Muscle of leg (tissue), 11 donors: ENCODE results near the gene CD9. TPM values are rescaled to one million over a fixed set of nuclear protein-coding genes. Genes with fewer than 3 reads are reported as not detected.

Source experiments
- DNase-seq: peaks from one replicate; pipeline ENCODE4 v3.0.0; 2013
- H3K27ac ChIP-seq: one replicate; pipeline ENCODE4 v1.5.1; 2013; ENCODE audit warnings: mild to moderate bottlenecking, low read length, control low read depth
- H3K27me3 ChIP-seq: one replicate; pipeline ENCODE4 v1.6.1; 2013; ENCODE audit warnings: low read length; ENCODE audit not compliant: control insufficient read depth, insufficient read depth
- H3K36me3 ChIP-seq: one replicate; pipeline ENCODE4 v1.6.1; 2013; ENCODE audit warnings: low read length; ENCODE audit not compliant: control insufficient read depth, insufficient read depth
- H3K4me1 ChIP-seq: one replicate; pipeline ENCODE4 v1.6.1; 2013; ENCODE audit warnings: low read length; ENCODE audit not compliant: control insufficient read depth, insufficient read depth
- H3K4me3 ChIP-seq: one replicate; pipeline ENCODE4 v1.5.1; 2013; ENCODE audit warnings: low read length, control low read depth
- H3K9me3 ChIP-seq: replicated peaks from 2 replicates; pipeline ENCODE4 v1.6.1; 2013; ENCODE audit warnings: low read depth, low read length; ENCODE audit not compliant: control insufficient read depth
- WGBS: methylation state at CpG from one replicate; pipeline ENCODE4 v1.1.5; 2013; ENCODE audit warnings: missing lambda C conversion rate; ENCODE audit not compliant: insufficient coverage; 5-methylcytosine and 5-hydroxymethylcytosine counted together
- polyA plus RNA-seq, 8 donors: library from polyadenylated mRNA; unstranded; fragments of 120-200 nt; gene quantifications; one replicate each; pipeline versions ENCODE4 v1.2.1 to v1.2.3, GENCODE V29; 2013; ENCODE audit warnings: inconsistent platforms in 1 of 8, low replicate concordance in 1 of 8; ENCODE audit not compliant: insufficient read length in 8 of 8, insufficient read depth in 1 of 8
- total RNA-seq: library from RNA; stranded (reverse); fragments of 120-200 nt; gene quantifications from one replicate; pipeline ENCODE4 v1.2.4, GENCODE V29; 2013

Gene CD9
- total and polyA plus RNA-seq, 9 donors = 39.5 to 94.5 (median 60.7) TPM

GRCh38 chr12:6273541-6274230 lies 73.5 kb downstream of the CD9 start:
- peak; percentile 68 for DNase-seq
- no peaks in the 10 kb centered on the region for H3K9me3 ChIP-seq
- WGBS = 46% methylated on average over 2 of the region's 9 CpGs
- H3K36me3 ChIP-seq = no peaks in the 10 kb centered on the region
- H3K27ac ChIP-seq = peak overlapping the region; percentile 62
- H3K4me1 ChIP-seq = peaks cover 24% of the 10 kb centered on the region
- peaks cover 13% of the 10 kb centered on the region for H3K27me3 ChIP-seq
- H3K4me3 ChIP-seq = no peak overlapping the region

- Histone ChIP-seq H3K9me3 (no peaks in the 10 kb centered on the region), H3K4me3 (no peak overlapping the region), H3K27me3 (peaks cover 21% of the 10 kb centered on the region), H3K4me1 (peaks cover 31% of the 10 kb centered on the region), H3K27ac (peak overlapping the region; percentile 62), H3K36me3 (no peaks in the 10 kb centered on the region)
- no peak for DNase-seq
- WGBS = 59% methylated on average over 12 of the region's 12 CpGs
Measured at GRCh38 chr12:6274231-6275221, 74.3 kb downstream of the CD9 start.

GRCh38 chr12:6275928-6276887 lies 76.0 kb downstream of the CD9 start:
- DNase-seq = no peak
- H3K27ac ChIP-seq = no peak overlapping the region

GRCh38 chr12:6276956-6277620 lies 76.9 kb downstream of the CD9 start:
- Histone ChIP-seq H3K9me3 (no peaks in the 10 kb centered on the region), H3K27me3 (peaks cover 33% of the 10 kb centered on the region), H3K27ac (no peak overlapping the region), H3K36me3 (no peaks in the 10 kb centered on the region), H3K4me3 (no peak overlapping the region), H3K4me1 (peaks cover 31% of the 10 kb centered on the region)
- 100% methylated on average over 2 of the region's 7 CpGs for WGBS
- no peak for DNase-seq

More at GRCh38 chr12:6275928-6276887, 76.0 kb downstream of the CD9 start:
- 65% methylated on average over 8 of the region's 16 CpGs for WGBS
- Histone ChIP-seq H3K4me3 (no peak overlapping the region), H3K27me3 (peaks cover 33% of the 10 kb centered on the region), H3K9me3 (no peaks in the 10 kb centered on the region), H3K36me3 (no peaks in the 10 kb centered on the region), H3K4me1 (peaks cover 31% of the 10 kb centered on the region)

- Histone ChIP-seq H3K27me3 (peaks cover 33% of the 10 kb centered on the region), H3K9me3 (no peaks in the 10 kb centered on the region), H3K4me3 (peak overlapping the region; percentile 35), H3K36me3 (no peaks in the 10 kb centered on the region), H3K27ac (no peak overlapping the region), H3K4me1 (peaks cover 26% of the 10 kb centered on the region)
- DNase-seq = peak; percentile 44
- WGBS = 36% methylated on average over 15 of the region's 15 CpGs
Measured at GRCh38 chr12:6277982-6278438, 77.8 kb downstream of the CD9 start.

GRCh38 chr12:6278439-6279255 lies 78.4 kb downstream of the CD9 start:
- WGBS = 10% methylated on average over 88 of the region's 88 CpGs
- peak overlapping the region; percentile 35 for H3K4me3 ChIP-seq
- H3K9me3 ChIP-seq = no peaks in the 10 kb centered on the region
- peaks cover 20% of the 10 kb centered on the region for H3K4me1 ChIP-seq
- peak; percentile 88 for DNase-seq
- H3K27ac ChIP-seq = no peak overlapping the region
- H3K27me3 ChIP-seq = peaks cover 28% of the 10 kb centered on the region
- H3K36me3 ChIP-seq = no peaks in the 10 kb centered on the region

GRCh38 chr12:6279256-6279628 lies 79.0 kb downstream of the CD9 start:
- peaks cover 16% of the 10 kb centered on the region for H3K4me1 ChIP-seq
- no peaks in the 10 kb centered on the region for H3K9me3 ChIP-seq
- WGBS = 93% methylated on average over 9 of the region's 12 CpGs
- H3K27me3 ChIP-seq = peaks cover 28% of the 10 kb centered on the region
- DNase-seq = no peak
- no peak overlapping the region for H3K4me3 ChIP-seq
- no peaks in the 10 kb centered on the region for H3K36me3 ChIP-seq
- H3K27ac ChIP-seq = no peak overlapping the region

GRCh38 chr12:6279631-6280030 lies 79.4 kb downstream of the CD9 start:
- WGBS = 92% methylated on average over 4 of the region's 8 CpGs
- H3K4me1 ChIP-seq = peaks cover 14% of the 10 kb centered on the region
- no peak overlapping the region for H3K4me3 ChIP-seq
- peaks cover 28% of the 10 kb centered on the region for H3K27me3 ChIP-seq
- H3K36me3 ChIP-seq = no peaks in the 10 kb centered on the region
- no peaks in the 10 kb centered on the region for H3K9me3 ChIP-seq
- no peak for DNase-seq
- no peak overlapping the region for H3K27ac ChIP-seq
